ENCODE data around the gene GATA5.

GRCh38 chr20:62519826-62520225 lies 44.0 kb upstream of the GATA5 start:
- TF ChIP-seq TAF1 (IDR thresholded peaks at IDR 0.05; ENCODE audit: borderline replicate concordance, insufficient read depth, low read length) (no peak), FOXP2 (optimal IDR thresholded peaks at IDR 0.05; ENCODE audit: borderline replicate concordance, extremely low read depth, extremely low read length, insufficient read depth) (no peak), POLR2AphosphoS5 (IDR thresholded peaks at IDR 0.05; ENCODE audit: low read depth, low read length) (no peak)
